ENCODE data around the gene PXMP4.

- TF ChIP-seq CTCF (IDR thresholded peaks at IDR 0.05) (no peak), POLR2A (IDR thresholded peaks at IDR 0.05) (no peak)
These were observed 9.0 kb upstream of the PXMP4 start for GRCh38 chr20:33729101-33729500.

Measured in esophagus squamous epithelium (tissue), 4 donors.